Measurements from ENCODE around the gene PON2.

DNA sequence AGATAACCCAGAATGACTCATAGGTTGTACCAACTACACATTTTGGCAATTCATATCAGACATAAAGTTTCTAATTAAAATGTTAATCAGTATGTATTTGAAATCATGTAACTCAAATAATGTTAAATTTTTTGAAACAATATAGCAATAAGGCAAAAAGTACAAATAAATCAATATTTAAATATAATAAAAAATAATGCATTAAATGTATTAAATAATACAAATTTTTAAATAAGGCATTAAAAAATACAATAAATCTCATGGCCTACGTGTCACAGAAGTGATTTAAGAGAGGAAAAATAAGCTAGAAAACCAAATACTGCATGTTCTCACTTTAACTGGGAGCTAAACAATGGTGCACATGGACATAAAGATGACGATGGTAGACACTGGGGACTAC lies 9.1 kb downstream of the PON2 start:
- no peak for TF ChIP-seq POLR2A (IDR thresholded peaks at IDR 0.05)
- TF ChIP-seq EP300 (IDR thresholded peaks at IDR 0.05) = no peak
- TF ChIP-seq, protein P1, sequence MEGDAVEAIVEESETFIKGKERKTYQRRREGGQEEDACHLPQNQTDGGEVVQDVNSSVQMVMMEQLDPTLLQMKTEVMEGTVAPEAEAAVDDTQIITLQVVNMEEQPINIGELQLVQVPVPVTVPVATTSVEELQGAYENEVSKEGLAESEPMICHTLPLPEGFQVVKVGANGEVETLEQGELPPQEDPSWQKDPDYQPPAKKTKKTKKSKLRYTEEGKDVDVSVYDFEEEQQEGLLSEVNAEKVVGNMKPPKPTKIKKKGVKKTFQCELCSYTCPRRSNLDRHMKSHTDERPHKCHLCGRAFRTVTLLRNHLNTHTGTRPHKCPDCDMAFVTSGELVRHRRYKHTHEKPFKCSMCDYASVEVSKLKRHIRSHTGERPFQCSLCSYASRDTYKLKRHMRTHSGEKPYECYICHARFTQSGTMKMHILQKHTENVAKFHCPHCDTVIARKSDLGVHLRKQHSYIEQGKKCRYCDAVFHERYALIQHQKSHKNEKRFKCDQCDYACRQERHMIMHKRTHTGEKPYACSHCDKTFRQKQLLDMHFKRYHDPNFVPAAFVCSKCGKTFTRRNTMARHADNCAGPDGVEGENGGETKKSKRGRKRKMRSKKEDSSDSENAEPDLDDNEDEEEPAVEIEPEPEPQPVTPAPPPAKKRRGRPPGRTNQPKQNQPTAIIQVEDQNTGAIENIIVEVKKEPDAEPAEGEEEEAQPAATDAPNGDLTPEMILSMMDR (IDR thresholded peaks at IDR 0.05) = no peak

Measured in tibial nerve (tissue), 4 donors.